ENCODE data around the gene AHDC1. TPM values are rescaled to one million over a fixed set of nuclear protein-coding genes. Genes with fewer than 3 reads are reported as not detected.
A peak's percentile ranks its signal among the peaks of the same experiment; 100 is the strongest.

AHDC1 gene
- polyA plus RNA-seq, 3 donors: 49.7 to 58.9 (median 49.8) TPM

DNA sequence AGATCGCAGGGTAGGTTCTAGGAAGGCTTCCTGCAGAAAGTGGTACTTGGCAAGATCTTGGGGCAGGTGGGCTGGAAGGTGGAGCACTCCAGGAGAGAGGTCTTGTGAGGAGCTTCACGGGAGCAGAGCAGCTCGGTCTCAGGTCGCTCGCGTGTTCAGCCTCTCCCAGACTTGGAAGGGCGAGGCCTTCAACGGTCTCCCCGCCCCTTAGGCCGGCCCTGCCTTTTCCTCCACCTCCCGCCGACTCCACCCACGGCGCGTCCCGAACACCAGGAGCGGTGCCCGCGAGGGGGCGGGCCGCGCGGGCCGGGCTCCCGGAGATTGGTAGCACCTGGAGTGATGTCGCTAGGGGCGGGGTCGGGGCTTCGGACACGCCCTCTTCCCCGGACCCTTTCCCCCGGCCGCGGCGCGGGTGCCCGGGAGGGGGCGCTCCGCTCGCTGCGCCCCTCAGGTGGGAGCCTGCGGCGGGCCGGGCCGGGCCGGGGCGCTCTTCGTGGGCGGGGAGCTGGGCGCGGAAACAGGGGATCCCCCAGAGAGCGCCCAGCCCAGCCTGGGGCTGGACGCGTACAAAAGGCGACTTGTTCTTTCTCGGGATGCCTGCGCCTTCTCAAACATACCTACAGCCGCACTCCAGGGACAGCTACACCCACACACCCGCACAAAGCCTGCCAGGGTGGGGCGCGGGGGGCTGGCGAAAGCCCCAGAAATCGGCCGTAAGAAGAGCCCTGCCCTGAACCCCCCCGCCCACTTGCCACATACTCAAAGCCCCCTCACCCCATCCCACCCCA, 35.5 kb downstream of the AHDC1 start:
- peak; percentile 94 for DNase-seq

DNA sequence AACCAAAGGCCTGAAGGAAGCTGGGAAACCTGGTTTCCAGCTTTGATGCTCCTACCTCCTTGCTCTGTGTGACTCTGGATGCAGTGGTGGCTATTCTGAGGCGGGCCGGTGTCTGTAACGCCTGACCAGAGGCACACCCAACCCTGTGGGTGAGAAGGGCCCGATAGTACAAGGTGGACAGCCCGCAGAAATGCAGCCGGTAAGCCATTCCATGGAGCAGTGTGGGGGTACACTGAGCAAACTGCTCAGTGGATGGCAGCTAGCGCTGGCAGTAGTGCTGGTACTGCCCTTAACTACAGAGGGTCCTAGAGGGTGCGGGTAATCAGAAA, 36.0 kb downstream of the AHDC1 start:
- no peak for DNase-seq

DNA sequence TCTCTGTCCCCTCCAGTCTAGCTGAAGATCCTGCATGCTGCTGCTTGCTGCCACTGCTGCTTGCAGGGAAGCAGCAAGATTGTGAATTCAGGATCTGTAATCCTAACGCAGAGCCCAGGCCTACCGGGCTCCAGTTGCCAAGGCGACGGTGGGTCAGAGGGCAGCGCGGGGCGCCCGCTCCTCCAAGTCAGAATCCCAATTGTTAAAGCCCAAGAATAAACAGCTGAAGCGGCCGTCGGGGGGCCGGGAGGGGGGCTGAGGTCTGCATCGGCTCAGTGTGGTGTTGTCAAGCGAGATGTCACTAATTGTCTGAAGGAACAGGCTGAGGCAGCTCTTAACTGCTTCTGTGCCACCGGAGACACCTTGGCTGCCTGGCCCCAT, 36.8 kb downstream of the AHDC1 start:
- no peak for DNase-seq

DNA sequence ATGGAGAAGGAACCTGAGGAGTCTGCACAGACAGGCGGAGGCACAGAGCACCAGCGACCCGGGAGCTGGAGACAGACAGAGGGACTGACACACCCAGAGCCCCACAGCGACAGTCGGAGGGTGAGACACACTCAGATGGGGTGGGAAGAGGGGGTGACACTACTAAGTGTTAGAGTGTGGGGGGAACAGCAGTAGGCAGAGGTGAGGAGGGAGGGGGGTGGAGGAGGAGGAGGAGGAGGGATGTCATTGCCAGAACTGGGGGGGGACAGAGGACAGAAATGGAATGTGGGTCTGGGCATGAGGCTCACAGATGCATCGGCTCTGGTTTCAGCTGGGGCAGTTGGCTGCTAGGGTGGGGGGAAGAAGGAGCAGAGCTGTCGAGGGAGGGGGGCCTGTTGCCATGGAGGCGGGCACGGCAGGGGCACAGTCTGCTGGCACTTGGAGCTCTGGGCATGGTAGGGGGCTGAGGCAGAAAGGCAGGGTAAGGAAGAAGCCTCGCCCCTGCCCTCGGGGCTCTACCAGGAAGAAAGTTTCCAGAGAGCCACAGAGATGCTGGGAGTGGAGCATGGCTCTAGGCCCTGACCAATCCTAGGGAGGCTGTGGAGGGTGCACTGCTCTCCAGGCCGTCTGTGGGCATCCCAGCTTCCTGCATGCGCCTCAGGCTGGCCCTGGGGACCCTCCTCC, 37.3 kb downstream of the AHDC1 start:
- DNase-seq: no peak

DNA sequence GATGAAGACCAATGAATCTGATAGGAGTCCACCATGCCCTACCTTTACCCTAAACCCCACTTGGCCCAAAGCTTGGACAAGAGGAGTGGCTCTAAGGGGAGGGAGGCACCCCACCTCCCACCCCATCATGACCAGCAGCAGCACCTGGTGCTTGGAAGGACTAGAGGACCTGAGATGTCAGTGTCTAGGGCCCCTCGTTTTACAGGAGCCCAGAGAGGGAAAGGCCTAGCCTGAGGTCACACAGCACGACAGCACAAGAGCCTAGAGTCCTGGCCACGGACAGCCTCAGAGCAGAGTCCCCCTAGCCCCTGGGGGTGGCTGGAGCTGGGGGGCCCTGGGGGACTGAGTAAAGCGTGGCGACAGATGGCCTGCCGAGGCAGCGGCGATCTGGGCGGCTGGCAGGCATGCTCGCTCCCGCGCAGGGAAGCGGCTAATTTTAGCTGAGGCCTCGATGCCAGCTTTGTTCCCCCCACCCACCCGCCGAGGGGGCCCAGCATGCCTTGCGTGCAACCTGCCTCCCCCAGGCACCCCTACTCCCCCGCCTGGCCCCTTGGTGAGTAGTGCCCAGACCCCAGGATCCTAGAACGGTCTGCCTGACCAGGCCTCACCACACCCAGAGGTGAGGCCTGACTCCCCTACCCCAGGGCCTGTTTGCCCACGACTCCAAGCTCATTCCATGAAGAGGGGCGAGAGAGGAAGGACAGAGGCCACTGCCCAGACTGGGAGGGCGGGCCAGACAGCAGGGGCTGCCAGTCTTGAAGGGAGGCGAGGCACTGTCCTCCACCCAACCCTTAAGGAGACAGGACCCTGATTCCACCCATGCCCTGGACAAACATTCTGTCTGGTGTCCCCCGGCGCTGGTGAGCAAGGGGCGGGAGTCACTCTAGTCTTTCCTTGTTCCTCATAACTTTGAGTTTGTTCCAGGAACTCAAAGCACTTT, 39.0 kb downstream of the AHDC1 start:
- DNase-seq: no peak

DNA sequence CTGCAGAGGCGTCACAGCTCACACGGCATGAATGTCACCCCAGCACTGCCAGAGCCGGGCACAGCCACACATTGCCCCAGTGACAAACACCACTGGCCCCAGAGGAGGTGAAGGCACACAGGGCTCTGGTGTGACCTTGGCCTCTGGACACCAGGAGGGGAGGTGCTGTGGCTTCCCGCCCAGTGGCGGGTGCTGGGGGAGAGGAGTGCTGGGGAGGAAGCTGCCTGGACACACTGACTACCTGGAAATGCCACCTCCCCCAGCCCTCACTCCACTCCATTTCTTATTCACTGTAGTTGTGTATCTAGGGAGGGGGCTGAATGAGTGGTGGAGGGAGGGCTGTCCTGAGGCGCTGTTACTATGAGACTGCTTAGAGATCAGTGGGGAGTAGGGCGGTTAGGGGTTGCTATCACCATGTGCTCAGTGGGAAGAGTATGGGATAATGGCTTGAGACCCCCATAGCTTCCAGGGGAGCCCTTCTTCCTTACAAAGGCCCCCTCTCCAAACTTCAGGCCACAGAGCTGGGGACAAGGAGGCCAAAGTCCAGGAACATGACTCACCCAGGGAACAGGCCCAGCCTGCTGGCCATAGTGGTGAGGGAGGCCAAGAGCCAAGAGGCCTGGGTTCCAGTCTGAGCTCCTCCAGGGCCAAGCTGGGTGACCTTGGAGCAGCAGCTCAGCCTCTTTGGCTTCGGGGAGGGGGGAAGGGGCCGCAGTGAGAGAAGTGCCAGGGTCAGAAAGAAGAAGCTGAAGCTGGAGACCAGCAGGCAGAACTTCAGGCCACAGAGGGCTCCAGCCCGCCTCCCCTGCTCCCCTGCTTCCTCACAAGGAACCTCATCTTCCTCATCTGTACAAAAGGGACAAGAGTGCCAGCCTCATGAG, 40.1 kb downstream of the AHDC1 start:
- DNase-seq: no peak

DNA sequence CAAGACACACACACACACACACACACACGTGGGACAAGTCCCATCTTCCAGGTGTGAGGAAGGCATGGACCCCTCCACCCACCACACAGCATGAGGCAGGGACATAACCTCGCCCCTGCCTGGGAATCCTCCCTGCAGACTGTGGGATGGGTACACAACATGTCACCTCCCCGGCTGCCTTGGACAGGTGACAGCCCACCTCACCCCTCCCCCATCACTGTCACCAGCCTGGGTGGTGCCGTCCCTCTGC, 40.7 kb downstream of the AHDC1 start:
- no peak for DNase-seq

DNA sequence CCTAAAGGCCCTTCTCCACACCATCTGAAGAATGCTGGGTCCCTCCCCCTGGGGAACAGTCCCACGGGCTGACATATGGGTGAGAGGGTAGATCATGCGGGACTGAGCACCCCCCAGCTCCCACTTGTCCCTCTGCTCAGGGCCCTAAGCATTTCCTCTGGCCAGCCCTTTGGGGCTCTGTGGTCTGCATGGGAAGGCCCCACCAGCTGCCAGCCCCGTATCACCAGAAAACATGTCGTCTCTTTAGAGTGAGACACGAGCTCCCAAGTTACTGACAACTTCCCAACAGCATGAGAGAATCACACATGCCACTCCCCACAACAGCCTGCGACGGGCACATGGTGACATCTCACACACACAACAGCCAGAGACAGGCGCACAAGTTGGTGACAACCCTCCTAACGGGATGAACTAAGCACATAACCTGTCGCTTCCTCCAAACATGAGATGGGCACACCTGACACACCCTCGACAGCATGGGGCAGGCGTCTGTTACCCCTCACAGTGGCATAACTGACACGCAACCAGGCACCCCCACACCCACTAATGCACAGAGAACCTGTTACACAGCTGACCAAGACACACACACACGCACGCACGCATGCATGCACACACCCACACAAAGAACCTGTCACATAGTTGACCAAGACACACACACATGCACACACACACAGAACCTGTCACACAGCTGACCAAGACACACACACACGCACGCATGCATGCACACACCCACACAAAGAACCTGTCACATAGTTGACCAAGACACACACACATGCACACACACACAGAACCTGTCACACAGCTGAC, 41.2 kb downstream of the AHDC1 start:
- no peak for DNase-seq

DNA sequence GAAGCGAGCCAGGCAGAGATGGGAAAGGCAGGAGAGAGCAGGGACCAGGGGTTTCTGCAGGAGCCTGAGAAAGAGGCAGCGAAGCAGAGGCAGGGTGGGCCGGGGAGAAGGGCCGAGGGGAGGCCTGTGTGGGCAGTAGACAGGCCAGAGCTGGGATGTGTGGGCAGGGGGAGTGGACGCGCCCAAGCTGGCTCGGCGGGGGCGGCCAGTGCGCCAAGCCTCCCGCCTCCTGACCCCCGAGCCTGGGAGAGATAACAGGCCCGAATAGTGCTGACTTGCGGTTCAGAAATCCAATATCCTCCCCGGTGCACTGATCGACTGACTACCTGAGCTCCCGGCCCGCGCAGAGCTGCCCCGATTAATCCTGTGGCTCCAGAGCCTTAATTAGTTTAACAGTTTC, 41.9 kb downstream of the AHDC1 start:
- no peak for DNase-seq

DNA sequence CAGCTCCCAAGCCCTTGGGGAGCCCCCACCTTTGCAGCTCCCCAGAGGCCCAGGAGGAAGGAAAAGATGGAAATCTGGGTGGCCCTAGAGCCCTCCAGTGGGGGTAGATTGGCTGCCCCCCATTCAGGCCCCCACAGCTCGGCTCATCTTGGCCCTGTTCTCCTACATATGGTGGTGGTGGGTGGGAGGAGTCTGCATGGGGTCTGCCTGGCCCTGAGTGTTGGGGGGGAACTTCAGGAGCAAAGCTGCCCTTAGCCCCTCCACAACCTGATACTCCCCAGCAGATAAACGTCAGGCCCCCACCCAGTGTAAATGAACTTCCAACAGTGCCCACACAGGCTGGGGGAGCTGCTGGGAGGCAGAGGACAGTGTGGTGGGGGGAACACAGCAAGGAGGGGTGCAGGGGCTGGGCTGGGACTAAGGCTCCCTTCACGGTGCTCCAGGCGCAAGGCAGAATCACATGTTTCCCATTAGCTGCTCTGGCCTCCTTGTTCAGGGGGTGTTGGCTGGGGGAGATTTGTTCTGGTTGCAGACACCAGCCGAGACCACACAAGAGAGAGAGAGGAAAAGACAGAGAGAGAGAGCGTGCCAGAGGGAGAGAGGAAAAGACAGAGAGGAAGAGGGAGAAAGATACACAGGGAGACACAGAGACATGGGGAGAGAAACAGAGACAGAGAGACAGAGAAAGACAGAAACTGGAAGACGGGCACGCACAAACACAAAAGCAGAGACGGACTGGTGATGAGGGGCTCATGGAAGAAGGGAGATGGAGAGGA, 42.6 kb downstream of the AHDC1 start:
- no peak for DNase-seq

DNA sequence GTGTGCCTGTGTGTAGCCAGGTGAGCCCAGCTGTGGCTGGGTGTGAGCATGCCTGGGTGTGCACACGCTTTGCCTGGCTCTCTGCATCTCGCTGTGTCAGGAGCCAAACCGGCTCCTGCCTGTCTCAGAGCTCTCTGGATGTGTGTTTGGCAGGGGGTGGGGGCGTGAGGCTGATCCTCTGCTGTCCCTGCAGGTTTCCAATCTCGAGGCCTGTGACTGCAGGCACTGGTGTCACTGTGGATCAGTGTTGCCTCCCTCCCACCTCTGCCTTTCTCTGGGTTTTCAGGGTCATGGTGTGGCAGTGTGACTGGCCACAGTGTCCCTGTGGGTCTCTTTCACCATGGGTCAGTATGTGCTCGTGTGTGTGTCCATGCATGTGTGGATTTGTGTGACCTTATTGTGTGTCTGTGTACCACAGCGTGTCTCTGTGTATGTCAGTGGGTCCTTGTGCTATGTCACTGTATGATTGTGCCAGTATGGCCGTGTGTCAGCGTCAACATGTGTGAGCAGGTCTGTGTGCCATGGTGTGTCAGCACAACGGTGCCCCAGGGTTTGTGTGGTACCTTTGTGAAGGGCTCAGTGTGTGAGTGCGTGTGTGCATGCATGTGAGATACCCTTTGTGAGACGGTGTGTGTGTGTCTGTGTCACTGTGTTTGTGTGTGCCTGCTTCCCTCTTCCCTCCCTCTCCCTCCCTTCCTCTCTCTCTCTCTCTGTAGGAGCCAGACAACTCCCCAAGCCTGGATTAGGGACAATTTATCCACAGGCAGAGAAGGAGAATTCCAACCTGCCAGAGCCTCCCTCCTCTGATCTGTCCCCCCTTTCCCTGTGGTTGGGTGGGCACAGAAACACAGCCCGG, 43.4 kb downstream of the AHDC1 start:
- no peak for DNase-seq

DNA sequence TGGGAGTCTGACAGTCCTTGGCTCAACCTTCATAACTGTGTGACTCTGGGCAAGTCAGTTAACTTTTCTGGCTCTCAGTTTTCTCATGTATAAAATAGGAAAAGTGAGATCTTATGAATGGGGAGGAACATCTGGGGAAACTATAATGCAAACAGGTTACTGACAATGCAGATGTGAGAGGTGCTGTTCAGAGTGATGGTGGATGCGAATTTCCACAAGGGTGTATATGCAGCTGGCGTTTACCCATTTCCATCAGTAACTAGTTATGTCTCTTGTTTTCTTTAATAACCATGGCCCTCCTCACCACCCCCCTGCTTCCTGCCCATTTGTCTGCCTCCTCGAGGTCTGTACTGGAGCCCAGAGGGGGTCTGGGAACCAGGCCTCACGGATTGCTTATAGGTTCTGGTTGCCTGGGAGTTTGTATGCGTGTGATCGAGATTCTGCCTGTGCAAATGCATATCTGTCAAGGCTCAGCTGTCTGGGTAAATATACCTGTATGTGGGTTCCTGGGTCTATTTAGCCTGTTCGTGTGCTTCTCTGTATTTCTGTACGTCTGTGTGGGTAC, 44.4 kb downstream of the AHDC1 start:
- DNase-seq: no peak

DNA sequence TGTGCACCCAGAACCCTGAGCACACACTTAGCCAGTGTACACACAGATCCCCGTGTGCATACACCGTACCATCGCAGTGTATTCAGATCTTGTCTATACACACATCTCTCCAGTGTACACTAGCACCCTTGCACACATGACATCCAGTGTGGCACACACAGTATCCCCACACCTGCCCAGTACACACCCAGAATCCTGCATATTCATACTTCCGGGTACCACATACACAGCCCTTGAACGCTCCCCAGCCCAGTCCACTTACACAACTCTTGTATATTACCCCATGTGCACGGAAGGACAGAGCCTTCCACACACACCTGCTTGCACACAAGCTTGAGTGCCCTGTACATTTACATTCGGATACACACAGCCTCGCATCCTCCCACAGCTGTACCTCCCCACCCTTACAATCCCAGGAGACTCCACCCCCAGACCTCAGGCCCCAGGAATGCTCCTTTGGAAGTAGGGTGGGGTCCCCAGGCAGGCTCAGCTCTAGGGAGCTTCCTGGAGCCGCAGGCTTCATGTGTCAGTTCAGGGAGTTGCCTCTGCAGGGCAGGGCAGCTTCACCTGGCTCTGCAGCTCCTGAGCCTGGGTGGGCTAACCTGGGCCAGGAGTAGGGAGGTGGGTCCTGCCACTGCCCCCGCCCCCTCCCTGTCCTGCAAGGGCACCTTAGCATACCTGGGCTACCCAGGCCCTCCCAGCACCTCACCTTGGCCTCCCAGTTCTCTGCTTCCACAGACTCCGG, 46.2 kb downstream of the AHDC1 start:
- no peak for DNase-seq

DNA sequence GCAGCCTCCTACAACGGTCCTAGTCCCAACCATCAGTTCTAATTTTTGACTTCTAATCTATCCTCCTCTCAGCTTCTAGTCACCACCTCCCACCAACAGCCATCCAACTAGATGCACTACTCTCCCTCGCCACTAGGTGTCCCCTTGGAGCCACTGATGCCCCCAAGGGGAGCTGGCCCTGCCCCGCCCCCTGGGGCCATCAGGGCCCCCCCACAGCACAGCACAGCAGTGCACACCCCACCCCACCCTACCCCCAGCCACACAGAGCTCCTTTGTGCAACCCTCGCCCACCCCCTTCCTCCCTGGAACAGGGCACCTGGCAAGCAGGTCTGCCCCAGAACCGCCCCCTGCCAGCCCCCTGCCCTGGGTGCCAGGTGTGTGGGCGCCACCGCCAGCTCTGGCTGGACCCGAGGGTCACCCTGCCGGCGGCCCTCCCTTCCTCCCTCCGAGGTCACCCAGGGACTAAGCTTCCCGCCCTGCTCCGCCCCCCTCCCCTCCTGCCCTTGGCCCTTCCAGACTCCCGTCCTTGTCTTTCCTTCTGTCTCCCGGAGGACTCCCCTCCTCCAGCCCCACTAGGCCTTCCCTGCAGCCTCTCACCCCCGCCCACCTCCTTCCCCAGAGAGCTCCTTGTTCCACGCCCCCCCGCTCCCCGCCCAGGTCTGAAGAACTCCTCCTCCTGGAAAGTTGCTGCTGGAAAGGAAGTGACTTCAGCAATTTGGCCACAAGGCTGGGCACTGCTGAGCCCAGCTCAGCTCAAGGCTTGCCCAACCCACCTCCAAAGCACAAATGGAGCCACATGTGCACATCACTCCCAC, 47.0 kb downstream of the AHDC1 start:
- peak; percentile 88 for DNase-seq

DNA sequence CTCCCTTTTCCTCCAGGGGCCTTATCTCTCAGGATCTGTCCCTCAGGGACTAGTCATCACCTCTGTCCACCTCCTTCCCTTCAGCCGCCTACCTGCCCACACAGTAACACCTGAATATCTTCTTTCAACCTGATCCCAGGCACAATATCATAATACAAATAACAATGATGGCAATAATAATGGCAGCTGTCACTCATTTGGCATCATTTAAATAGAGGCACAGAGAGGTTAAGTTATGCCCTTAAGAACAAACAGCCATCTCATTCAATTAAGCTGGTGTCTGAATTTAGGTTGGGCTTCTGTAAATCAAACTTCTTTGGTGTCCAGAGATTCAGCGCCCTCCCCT, 47.5 kb downstream of the AHDC1 start:
- DNase-seq: no peak

DNA sequence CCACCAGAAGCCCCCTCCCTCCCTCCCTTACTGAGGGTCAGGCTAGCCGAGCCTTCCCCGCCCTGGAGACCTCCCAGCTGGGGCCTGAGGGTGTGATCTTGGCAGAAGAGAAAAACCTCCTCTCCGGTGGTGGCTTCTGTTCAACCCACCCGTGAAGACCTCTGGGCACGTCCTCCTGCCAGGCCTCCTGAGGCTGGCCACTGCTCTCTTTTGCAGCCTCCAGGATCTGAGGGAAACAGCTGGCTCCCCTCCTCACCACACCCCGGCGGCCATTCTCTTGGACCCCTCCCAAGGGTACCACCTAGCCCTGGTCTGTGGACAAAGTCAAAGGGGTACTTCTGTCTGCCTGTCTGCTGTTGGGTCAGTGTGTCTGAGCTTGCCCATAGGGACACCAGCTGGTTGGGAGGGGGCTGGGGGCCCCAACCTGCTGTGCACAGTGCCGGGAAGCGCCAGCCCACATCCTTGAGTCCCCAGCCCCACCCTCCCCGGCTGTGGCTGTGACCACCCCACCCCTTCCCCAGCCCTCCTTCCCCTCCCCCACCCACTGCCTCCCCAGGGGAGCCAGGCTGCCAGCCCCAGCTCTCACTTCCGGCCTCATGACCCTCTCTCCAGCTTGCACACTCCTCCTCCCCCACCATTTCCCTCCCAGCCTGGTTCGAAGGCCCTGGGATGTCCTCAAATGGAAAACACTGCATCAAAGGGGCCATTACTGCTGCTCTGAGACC, 48.1 kb downstream of the AHDC1 start:
- DNase-seq: no peak

Measured in renal pelvis (tissue), 4 donors.